ENCODE measurements around the gene EXOC3. TPM values are rescaled to one million over a fixed set of nuclear protein-coding genes. Genes with fewer than 3 reads are reported as not detected.
A peak's percentile ranks its signal among the peaks of the same experiment; 100 is the strongest.

Gene EXOC3
- total RNA-seq, 1 donor from 2014 or later = 59.5 TPM

- Histone ChIP-seq H3K9me3 (no peaks in the 10 kb centered on the region), H3K4me1 (no peaks in the 10 kb centered on the region), H3K4me3 (no peak overlapping the region), H3K36me3 (no peaks in the 10 kb centered on the region), H3K27ac (no peak overlapping the region), H3K27me3 (no peaks in the 10 kb centered on the region)
- ATAC-seq = no peak
- no peak for DNase-seq
- no peak for TF ChIP-seq CTCF (IDR thresholded peaks at IDR 0.05)
- intact Hi-C loops (cut with DNase I) = no loop called here
These were observed 14.8 kb upstream of the EXOC3 start for GRCh38 chr5:428219-428618.

- no peaks in the 10 kb centered on the region for H3K9me3 ChIP-seq
- H3K4me3 ChIP-seq = no peak overlapping the region
- no peaks in the 10 kb centered on the region for H3K27me3 ChIP-seq
- no peak for TF ChIP-seq CTCF (IDR thresholded peaks at IDR 0.05)
- no peaks in the 10 kb centered on the region for H3K4me1 ChIP-seq
- intact Hi-C loops (cut with DNase I) = no loop called here
- DNase-seq = peak; percentile 26
- H3K36me3 ChIP-seq = no peaks in the 10 kb centered on the region
- ATAC-seq = no peak
- H3K27ac ChIP-seq = no peak overlapping the region
These were observed 14.1 kb upstream of the EXOC3 start for GRCh38 chr5:428754-429452.

GRCh38 chr5:429453-430188 lies 13.4 kb upstream of the EXOC3 start:
- no peak overlapping the region for H3K4me3 ChIP-seq
- intact Hi-C loops (cut with DNase I) = loop anchor here (10.0 kb wide), 1 partner anchor 115 kb away; no protein-coding TSS in a partner anchor
- no peaks in the 10 kb centered on the region for H3K27me3 ChIP-seq
- H3K36me3 ChIP-seq = no peaks in the 10 kb centered on the region
- H3K27ac ChIP-seq = no peak overlapping the region
- no peaks in the 10 kb centered on the region for H3K9me3 ChIP-seq
- DNase-seq (peak; percentile 62), ATAC-seq (no peak)
- no peaks in the 10 kb centered on the region for H3K4me1 ChIP-seq
- TF ChIP-seq CTCF (IDR thresholded peaks at IDR 0.05) = no peak

- DNase-seq (peak; percentile 54), ATAC-seq (no peak)
- H3K27ac ChIP-seq = peak overlapping the region; percentile 21
These were observed 12.6 kb upstream of the EXOC3 start for GRCh38 chr5:430214-430925.

More at GRCh38 chr5:430214-430925, 12.6 kb upstream of the EXOC3 start:
- Histone ChIP-seq H3K27me3 (no peaks in the 10 kb centered on the region), H3K9me3 (no peaks in the 10 kb centered on the region), H3K36me3 (no peaks in the 10 kb centered on the region), H3K4me3 (no peak overlapping the region), H3K4me1 (no peaks in the 10 kb centered on the region)
- TF ChIP-seq CTCF (IDR thresholded peaks at IDR 0.05) = no peak
- intact Hi-C loops (cut with DNase I) = loop anchor here (10.0 kb wide), 1 partner anchor 116 kb away; no protein-coding TSS in a partner anchor

Data from upper lobe of right lung (tissue), 1 donor.